Stimulated activated CD4-positive, alpha-beta T cell treated with anti-CD3 and anti-CD28 coated beads, Interleukin-15, amount 100 ng/mL, for 1 hour (primary cell): ENCODE data around the gene BLOC1S4.
A peak's percentile ranks its signal among the peaks of the same experiment; 100 is the strongest.
"Not testable (repeated sequence)": the region's sequence is repeated elsewhere in the genome, so short reads cannot be mapped to it uniquely, and the experiment has no call there.

Source experiments
- DNase-seq, 2 donors: peaks; one replicate each; pipeline ENCODE4 v3.0.0-alpha.2; 2020; ENCODE audit warnings: low read depth in 1 of 2, low spot score in 1 of 2

BLOC1S4 gene

GRCh38 chr4:6716018-6716911 is at the start of gene BLOC1S4:
TSS of gene BLOC1S4 (plus strand) at chr4:6716174. CDS start at chr4:6716210, 36 bp downstream.
- DNase-seq, result peak; percentile 79 to 80

GRCh38 chr4:6668391-6668790 is 47.6 kb upstream of the BLOC1S4 start:
- DNase-seq, result no peak

GRCh38 chr4:6671648-6672047 is 44.3 kb upstream of the BLOC1S4 start:
- DNase-seq, result no peak

- DNase-seq, result no peak
Measured at GRCh38 chr4:6672131-6672530, 43.8 kb upstream of the BLOC1S4 start.

GRCh38 chr4:6672541-6673190 is 43.3 kb upstream of the BLOC1S4 start:
- not testable (repeated sequence) for DNase-seq

- DNase-seq, result not testable (repeated sequence)
Measured at GRCh38 chr4:6673191-6673659, 42.7 kb upstream of the BLOC1S4 start.

- peak; percentile 88 to 91 for DNase-seq
Measured at GRCh38 chr4:6673660-6674499, 42.1 kb upstream of the BLOC1S4 start.

GRCh38 chr4:6674500-6675149 is 41.3 kb upstream of the BLOC1S4 start:
- peak; percentile 35 to 44 for DNase-seq

GRCh38 chr4:6676722-6677558 is 39.0 kb upstream of the BLOC1S4 start:
- DNase-seq, result no peak

- no peak for DNase-seq
Measured at GRCh38 chr4:6680372-6681034, 35.5 kb upstream of the BLOC1S4 start.

GRCh38 chr4:6681191-6681590 is 34.8 kb upstream of the BLOC1S4 start:
- no peak for DNase-seq

GRCh38 chr4:6682862-6683590 is 32.9 kb upstream of the BLOC1S4 start:
- DNase-seq, result no peak

- no peak for DNase-seq
Measured at GRCh38 chr4:6684656-6685055, 31.3 kb upstream of the BLOC1S4 start.

- DNase-seq, result no peak
Measured at GRCh38 chr4:6686104-6686787, 29.7 kb upstream of the BLOC1S4 start.

- no peak for DNase-seq
Measured at GRCh38 chr4:6687947-6688878, 27.8 kb upstream of the BLOC1S4 start.

- peak; percentile 48 to 49 for DNase-seq
Measured at GRCh38 chr4:6688879-6689505, 27.0 kb upstream of the BLOC1S4 start.
